CD14-positive monocyte (primary cell): ENCODE results near the gene BTBD6. TPM values are rescaled to one million over a fixed set of nuclear protein-coding genes. Genes with fewer than 3 reads are reported as not detected.

Experiments
- DNase-seq, 3 donors: peaks; one replicate each; pipeline ENCODE4 v3.0.0-alpha.2; 2011 to 2022
- H2AFZ ChIP-seq: 2 replicates; pipeline ENCODE4 v1.6.0; 2012; ENCODE audit warnings: mild to moderate bottlenecking, low read depth, low read length, inconsistent platforms; ENCODE audit not compliant: insufficient read depth, poor library complexity, severe bottlenecking
- H3K27ac ChIP-seq, 2 donors: 1 replicate in 1 of 2; 2 replicates in 1 of 2; pipeline ENCODE4 v1.5.1; 2012 to 2013; ENCODE audit warnings: low read length in 2 of 2, control low read depth in 1 of 2, inconsistent platforms in 1 of 2, low read depth in 1 of 2, mild to moderate bottlenecking in 1 of 2
- H3K27me3 ChIP-seq, 2 donors: one replicate each; pipeline versions ENCODE4 v1.6.0 to v1.6.1; 2011 to 2013; ENCODE audit warnings: low read length in 2 of 2; ENCODE audit not compliant: control insufficient read depth in 2 of 2, insufficient read depth in 2 of 2
- H3K36me3 ChIP-seq, 2 donors: replicated peaks in 1 of 2; 1 replicate in 1 of 2; 2 replicates in 1 of 2; pipeline versions ENCODE4 v1.5.1 to v1.6.1; 2012 to 2013; ENCODE audit warnings: low read length in 2 of 2, control low read depth in 1 of 2, inconsistent platforms in 1 of 2, mild to moderate bottlenecking in 1 of 2; ENCODE audit not compliant: insufficient read depth in 2 of 2, control insufficient read depth in 1 of 2
- H3K4me1 ChIP-seq, 2 donors: 1 replicate in 1 of 2; 2 replicates in 1 of 2; pipeline versions ENCODE4 v1.5.1 to v1.6.1; 2012 to 2013; ENCODE audit warnings: low read length in 2 of 2, control low read depth in 1 of 2, inconsistent platforms in 1 of 2, mild to moderate bottlenecking in 1 of 2, moderate library complexity in 1 of 2; ENCODE audit not compliant: insufficient read depth in 2 of 2, control insufficient read depth in 1 of 2
- H3K4me2 ChIP-seq: replicated peaks from 2 replicates; pipeline ENCODE3; 2012; ENCODE audit warnings: low read length, moderate library complexity, mild to moderate bottlenecking; ENCODE audit not compliant: poor library complexity, severe bottlenecking; ENCODE audit errors: extremely low read depth
- H3K4me3 ChIP-seq, 3 experiments: fragments of 200-600 bp in 1 of 3; sonication (generic) in 1 of 3; replicated peaks in 1 of 3; 1 replicate in 2 of 3; 2 replicates in 1 of 3; pipeline ENCODE4 v1.5.1; 2011 to 2013; ENCODE audit warnings: low read length in 3 of 3, mild to moderate bottlenecking in 3 of 3, control low read depth in 2 of 3, low read depth in 2 of 3, inconsistent platforms in 1 of 3, moderate library complexity in 1 of 3
- H3K79me2 ChIP-seq: 2 replicates; pipeline ENCODE4 v1.6.0; 2012; ENCODE audit warnings: mild to moderate bottlenecking, control low read depth, inconsistent platforms, low read length, moderate library complexity; ENCODE audit not compliant: insufficient read depth
- H3K9ac ChIP-seq: 2 replicates; pipeline ENCODE4 v1.6.0; 2017; ENCODE audit warnings: low read length, mild to moderate bottlenecking; ENCODE audit not compliant: insufficient read depth, poor library complexity, severe bottlenecking
- H3K9me3 ChIP-seq, 2 donors: replicated peaks in 1 of 2; 1 replicate in 1 of 2; 2 replicates in 1 of 2; pipeline versions ENCODE4 v1.5.1 to v1.6.1; 2012 to 2013; ENCODE audit warnings: low read length in 2 of 2, control low read depth in 1 of 2; ENCODE audit not compliant: control insufficient read depth in 1 of 2, insufficient read depth in 1 of 2
- H4K20me1 ChIP-seq: 2 replicates; pipeline ENCODE4 v1.6.0; 2012; ENCODE audit warnings: mild to moderate bottlenecking, low read length, control low read depth, moderate library complexity; ENCODE audit not compliant: insufficient read depth
- H3K27ac Mint-ChIP-seq, 7 donors: one replicate each; pipeline ENCODE4 v1.8.0; 2020; ENCODE audit warnings: mild to moderate bottlenecking in 7 of 7, mixed read lengths in 7 of 7, moderate library complexity in 6 of 7, inconsistent platforms in 2 of 7
- H3K27me3 Mint-ChIP-seq, 3 donors: one replicate each; pipeline ENCODE4 v1.8.0; 2021 to 2022; ENCODE audit warnings: low read depth in 3 of 3, mild to moderate bottlenecking in 3 of 3, mixed read lengths in 3 of 3, moderate library complexity in 3 of 3, inconsistent platforms in 1 of 3
- H3K36me3 Mint-ChIP-seq, 2 donors: one replicate each; pipeline ENCODE4 v1.8.0; 2020; ENCODE audit warnings: mixed read lengths in 2 of 2, inconsistent platforms in 1 of 2, mild to moderate bottlenecking in 1 of 2
- H3K4me1 Mint-ChIP-seq: one replicate; pipeline ENCODE4 v1.8.0; 2020; ENCODE audit warnings: mild to moderate bottlenecking, mixed read lengths
- H3K4me3 Mint-ChIP-seq, 2 donors: one replicate each; pipeline ENCODE4 v1.8.0; 2020; ENCODE audit warnings: mild to moderate bottlenecking in 2 of 2, mixed read lengths in 2 of 2, moderate library complexity in 1 of 2
- H3K9me3 Mint-ChIP-seq, 7 donors: one replicate each; pipeline ENCODE4 v1.8.0; 2020 to 2022; ENCODE audit warnings: mixed read lengths in 7 of 7, mild to moderate bottlenecking in 6 of 7, moderate library complexity in 6 of 7, inconsistent platforms in 2 of 7
- CTCF ChIP-seq: fragments of 200-600 bp; IDR thresholded peaks from one replicate; pipeline ENCODE4 v1.8.0; 2022; ENCODE audit warnings: antibody characterized with exemption, mild to moderate bottlenecking
- WGBS: methylation state at CpG from one replicate; pipeline ENCODE4 v1.1.5; 2013; ENCODE audit warnings: missing lambda C conversion rate; ENCODE audit not compliant: insufficient coverage; 5-methylcytosine and 5-hydroxymethylcytosine counted together
- intact Hi-C, 2 donors: fragments of 100-400 bp; cut with micrococcal nuclease; formaldehyde crosslinking; loops; one replicate each; pipeline versions ENCODE4 v1.15.0 to v1.15.1; 2023
- polyA plus RNA-seq, 3 donors: library from polyadenylated mRNA; depleted of rRNA in 1 of 3; unstranded in 2 of 3; stranded (reverse) in 1 of 3; fragments of 300-500 nt in 2 of 3; fragments of >200 nt in 1 of 3; fragmentation: Illumina TruSeq in 2 of 3; gene quantifications; 1 replicate in 2 of 3; 2 replicates in 1 of 3; pipeline ENCODE4 v1.2.3, GENCODE V29; 2012 to 2021

The BTBD6 gene
- polyA plus RNA-seq, 3 donors: 1.3 to 24.4 (median 6.3) TPM

- WGBS: 96% methylated on average over 16 of the region's 21 CpGs
- Histone ChIP-seq H2AFZ (no peak overlapping the region), H3K9ac (no peak overlapping the region), H3K9me3 (no peaks in the 10 kb centered on the region), H3K4me2 (no peak overlapping the region), H3K36me3 (peaks cover 22 to 62% of the 10 kb centered on the region in 2 donors), H3K27me3 (no peaks in the 10 kb centered on the region), H3K4me3 (no peak overlapping the region), H3K27ac (no peak overlapping the region), H3K79me2 (no peaks in the 10 kb centered on the region), H3K4me1 (no peaks in the 10 kb centered on the region), H4K20me1 (peaks cover 27% of the 10 kb centered on the region)
- intact Hi-C loops: no loop called here
- Mint-ChIP-seq H3K9me3 (peaks cover 0 to 1% (median 0%) of the 10 kb centered on the region in 7 donors), H3K36me3 (peaks cover 45 to 67% of the 10 kb centered on the region in 2 donors), H3K4me3 (no peak overlapping the region), H3K27ac (peak overlapping the region in 1 of 7 donors; percentile 55), H3K27me3 (no peaks in the 10 kb centered on the region), H3K4me1 (no peaks in the 10 kb centered on the region)
- no peak for TF ChIP-seq CTCF
- DNase-seq: no peak
Observed at GRCh38 chr14:105267820-105268548, 19.7 kb downstream of the BTBD6 start.

DNA sequence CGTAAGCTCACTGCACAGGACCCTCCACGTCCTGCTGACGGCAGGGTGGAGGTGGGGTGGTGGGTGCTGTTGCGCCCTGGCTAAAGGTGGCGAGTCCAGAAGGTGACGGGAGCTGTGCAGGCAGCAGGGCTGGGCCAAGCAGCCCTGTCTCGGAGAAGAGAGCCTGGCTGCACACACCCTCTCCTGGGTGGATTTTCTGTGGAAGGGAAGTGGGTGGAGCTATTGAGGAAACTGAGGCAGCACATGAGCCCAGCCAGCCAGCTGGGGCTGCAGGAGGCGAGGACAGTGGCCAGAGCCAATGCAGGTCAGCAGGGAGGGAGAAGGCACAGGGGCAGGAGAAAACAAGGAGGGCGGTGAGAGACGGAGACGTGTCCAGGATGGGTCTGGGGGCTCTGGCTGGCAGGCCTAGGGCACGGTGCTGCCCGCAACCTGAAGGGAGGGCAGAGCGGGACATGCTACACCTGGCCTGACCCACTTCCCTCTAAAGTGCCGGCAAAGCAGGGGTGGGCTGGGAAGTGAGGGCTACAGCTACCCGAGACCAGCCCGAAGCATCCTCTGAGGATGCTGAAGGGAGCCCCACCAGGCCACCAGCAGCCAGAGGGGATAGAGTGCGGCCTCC, 20.5 kb downstream of the BTBD6 start:
- DNase-seq: no peak
- no peak for TF ChIP-seq CTCF
- Histone ChIP-seq H3K36me3 (peaks cover 22 to 60% of the 10 kb centered on the region in 2 donors), H3K27ac (no peak overlapping the region), H3K4me1 (no peaks in the 10 kb centered on the region), H2AFZ (no peak overlapping the region), H3K79me2 (no peaks in the 10 kb centered on the region), H4K20me1 (peaks cover 31% of the 10 kb centered on the region), H3K9ac (no peak overlapping the region), H3K4me3 (no peak overlapping the region), H3K27me3 (no peaks in the 10 kb centered on the region), H3K4me2 (no peak overlapping the region), H3K9me3 (no peaks in the 10 kb centered on the region)
- Mint-ChIP-seq H3K27ac (no peak overlapping the region), H3K4me3 (no peak overlapping the region), H3K9me3 (peaks cover 0 to 1% (median 0%) of the 10 kb centered on the region in 7 donors), H3K27me3 (no peaks in the 10 kb centered on the region), H3K36me3 (peaks cover 38 to 58% of the 10 kb centered on the region in 2 donors), H3K4me1 (no peaks in the 10 kb centered on the region)
- 97% methylated on average over 12 of the region's 18 CpGs for WGBS
- intact Hi-C loops: no loop called here
